Fibroblast of lung (primary cell): ENCODE results near the gene TGFBR3L.

Source experiments
- CTCF ChIP-seq, 2 donors: IDR thresholded peaks in 1 of 2; conservative IDR thresholded peaks in 1 of 2; 1 replicate in 1 of 2; 2 replicates in 1 of 2; pipeline ENCODE4 v1.5.1; 2011 to 2012; ENCODE audit warnings: low read length in 2 of 2, control low read depth in 1 of 2, inconsistent platforms in 1 of 2, low read depth in 1 of 2, mild to moderate bottlenecking in 1 of 2
- EZH2 ChIP-seq: IDR thresholded peaks from 2 replicates; pipeline ENCODE4 v1.5.1; 2012; ENCODE audit warnings: low read length, control low read depth, mild to moderate bottlenecking; ENCODE audit errors: missing control alignments

GRCh38 chr19:7900931-7901330, 13.7 kb upstream of the TGFBR3L start:
- TF ChIP-seq CTCF (conservative IDR thresholded peaks at IDR 0.05 in 1 of 2, IDR thresholded peaks at IDR 0.05 in 1 of 2; ENCODE audit: low read depth in 1 of 2, low read length in 2 of 2) (no peak), EZH2 (no peak)
